NCI-H2196 (cell line): ENCODE measurements around the gene SDHAF4.
A peak's percentile ranks its signal among the peaks of the same experiment; 100 is the strongest.
"Not testable (repeated sequence)": the region's sequence is repeated elsewhere in the genome, so short reads cannot be mapped to it uniquely, and the experiment has no call there.

Source experiments
- DNase-seq: peaks from one replicate; lab custom pipeline; 2025; ENCODE audit not compliant: unreplicated experiment; lab: John Stamatoyannopoulos, UW

SDHAF4 gene

DNA sequence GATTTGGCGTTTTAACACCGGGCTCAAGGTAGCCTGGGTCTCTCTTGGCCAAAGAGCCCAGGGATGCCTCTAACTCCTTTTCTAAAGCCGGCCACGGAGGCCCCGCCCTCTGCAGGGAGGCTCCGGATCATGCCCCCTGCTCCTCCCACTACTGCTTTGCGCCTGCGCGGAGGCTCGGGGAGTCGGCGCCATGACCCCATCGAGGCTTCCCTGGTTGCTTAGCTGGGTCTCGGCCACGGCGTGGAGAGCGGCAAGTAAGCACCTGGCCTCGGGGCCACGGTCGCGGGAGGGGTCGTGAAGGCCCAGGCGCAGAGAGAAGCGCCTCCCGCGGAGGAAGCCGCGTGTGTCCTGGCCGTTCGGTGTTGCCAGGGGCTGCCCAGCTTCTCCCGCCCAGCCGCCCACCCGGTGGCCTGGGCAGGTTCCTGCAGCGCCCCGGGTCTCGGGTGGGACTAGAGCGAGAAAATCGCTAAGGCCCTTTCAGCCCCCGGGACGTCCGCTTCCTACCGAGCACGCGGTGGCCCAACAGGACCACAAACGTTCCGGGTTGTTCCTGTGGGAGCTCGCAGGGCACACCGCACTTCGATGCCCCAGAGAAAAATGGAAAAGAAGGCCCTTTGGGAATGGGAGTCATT lies at the start of gene SDHAF4:
SDHAF4 (plus strand) TSS at position 180 of the 632 bp plus-strand sequence; CDS start at position 191, 11 bp downstream.
- DNase-seq, result peak; percentile 92

GRCh38 chr6:70518723-70519122 lies 48.0 kb upstream of the SDHAF4 start:
- DNase-seq, result no peak

DNA sequence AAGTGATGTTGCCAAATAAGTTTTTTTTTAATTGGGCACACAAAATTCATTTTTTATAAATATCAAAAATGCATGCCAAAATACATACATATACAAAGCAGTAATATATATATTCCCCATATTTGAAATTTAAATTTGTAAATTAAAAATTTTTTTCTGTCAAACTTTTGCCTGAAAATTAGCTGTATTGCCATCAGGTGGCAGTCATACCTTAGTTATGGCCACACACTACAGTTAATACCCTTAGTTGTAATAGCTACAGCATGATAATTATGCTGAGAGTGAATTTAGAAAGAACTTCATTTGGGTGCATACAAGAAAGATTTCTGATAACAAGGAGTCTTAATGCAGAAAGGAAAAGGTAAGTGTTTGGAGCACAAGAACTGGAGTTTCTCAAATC lies 46.2 kb upstream of the SDHAF4 start:
- DNase-seq, result peak; percentile 10

DNA sequence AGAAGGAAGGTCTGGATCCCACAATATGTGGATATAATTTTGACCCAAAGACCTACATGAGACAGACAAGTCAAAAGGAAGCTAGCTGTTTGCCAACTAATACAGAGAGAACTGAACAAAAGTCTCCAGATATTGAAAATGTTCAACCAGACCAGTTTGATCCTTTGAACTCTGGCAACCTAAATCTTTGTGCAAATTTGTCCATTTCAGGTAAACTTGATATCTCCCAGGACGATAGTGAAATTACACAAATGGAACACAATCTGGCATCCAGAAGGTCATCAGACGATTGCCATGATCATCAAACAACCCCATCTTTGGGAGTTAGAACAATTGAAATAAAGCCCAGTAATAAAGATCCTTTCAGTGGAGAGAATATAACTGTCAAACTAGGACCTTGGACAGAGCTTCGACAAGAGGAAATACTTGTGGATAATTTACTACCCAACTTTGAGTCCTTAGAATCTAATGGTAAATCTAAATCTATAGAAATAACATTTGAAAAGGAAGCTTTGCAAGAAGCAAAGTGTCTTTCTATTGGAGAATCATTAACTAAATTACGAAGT lies 41.9 kb upstream of the SDHAF4 start:
- no peak for DNase-seq

- DNase-seq, result no peak
Observed at GRCh38 chr6:70527071-70527737, 39.5 kb upstream of the SDHAF4 start.

GRCh38 chr6:70530023-70530422 lies 36.7 kb upstream of the SDHAF4 start:
- DNase-seq, result no peak

DNA sequence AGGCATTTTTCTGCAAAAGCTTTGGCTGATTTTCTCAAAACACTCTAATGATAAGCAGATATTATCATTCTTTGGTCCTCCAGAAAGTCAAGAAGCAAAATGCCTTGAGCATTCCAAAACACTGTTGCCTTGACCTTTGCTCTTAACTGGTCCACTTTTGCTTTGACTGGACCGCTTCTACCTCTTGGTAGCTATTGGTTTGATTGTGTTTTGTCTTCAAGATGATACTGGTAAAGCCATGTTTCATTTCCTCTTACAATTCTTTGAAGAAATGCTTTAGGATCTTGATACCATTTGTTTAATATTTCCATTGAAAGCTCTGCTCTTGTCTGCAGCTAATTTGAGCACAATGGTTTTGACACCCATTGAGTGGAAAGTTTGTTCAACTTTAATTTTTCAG lies 35.6 kb upstream of the SDHAF4 start:
- DNase-seq, result no peak

DNA sequence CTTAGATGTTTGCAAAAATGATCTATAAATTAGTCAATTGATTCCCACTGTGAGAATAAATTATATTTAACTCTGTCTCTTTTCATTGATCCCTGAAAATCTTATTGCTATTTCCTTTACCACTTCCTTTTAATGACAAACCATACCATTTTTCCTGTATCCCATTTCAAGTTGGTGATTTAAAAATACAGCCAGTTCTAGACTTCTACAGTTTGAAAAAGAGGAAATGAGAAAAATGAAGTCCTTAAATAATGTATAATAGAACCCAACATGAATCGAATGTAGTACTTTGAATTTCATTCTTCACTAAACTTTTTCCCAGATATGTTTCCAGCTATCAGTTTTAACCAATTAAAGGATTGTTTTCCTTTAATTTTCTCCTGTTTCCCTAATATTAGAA lies 29.5 kb upstream of the SDHAF4 start:
- DNase-seq, result no peak

DNA sequence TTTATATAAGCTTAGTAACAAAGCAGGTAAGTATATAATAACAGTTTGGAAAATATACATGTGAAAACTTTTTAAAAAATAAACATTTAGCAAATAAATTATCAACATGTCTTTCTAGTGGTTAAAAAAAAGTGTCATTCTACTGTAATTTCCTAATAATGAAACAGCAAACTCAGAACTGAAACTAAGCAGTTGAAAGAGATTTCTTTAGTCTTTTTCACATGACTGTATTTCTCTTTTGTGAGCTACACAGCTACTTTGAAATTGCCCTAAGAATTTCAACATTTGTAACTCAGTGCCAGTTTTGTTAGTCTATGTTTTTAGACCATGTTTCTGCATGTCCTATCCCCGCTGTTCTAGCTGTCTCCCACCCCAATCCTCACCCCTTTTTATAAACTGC lies 28.4 kb upstream of the SDHAF4 start:
- DNase-seq, result no peak

GRCh38 chr6:70547313-70547712 lies 19.4 kb upstream of the SDHAF4 start:
- peak; percentile 20 for DNase-seq

GRCh38 chr6:70547905-70548304 lies 18.8 kb upstream of the SDHAF4 start:
- no peak for DNase-seq

- DNase-seq, result no peak
Observed at GRCh38 chr6:70549327-70549726, 17.4 kb upstream of the SDHAF4 start.

- DNase-seq, result no peak
Observed at GRCh38 chr6:70551566-70551965, 15.2 kb upstream of the SDHAF4 start.

GRCh38 chr6:70552286-70552940 lies 14.3 kb upstream of the SDHAF4 start:
- not testable (repeated sequence) for DNase-seq

- DNase-seq, result no peak
Observed at GRCh38 chr6:70552974-70553373, 13.8 kb upstream of the SDHAF4 start.

GRCh38 chr6:70557998-70558397 lies 8.7 kb upstream of the SDHAF4 start:
- DNase-seq, result no peak

DNA sequence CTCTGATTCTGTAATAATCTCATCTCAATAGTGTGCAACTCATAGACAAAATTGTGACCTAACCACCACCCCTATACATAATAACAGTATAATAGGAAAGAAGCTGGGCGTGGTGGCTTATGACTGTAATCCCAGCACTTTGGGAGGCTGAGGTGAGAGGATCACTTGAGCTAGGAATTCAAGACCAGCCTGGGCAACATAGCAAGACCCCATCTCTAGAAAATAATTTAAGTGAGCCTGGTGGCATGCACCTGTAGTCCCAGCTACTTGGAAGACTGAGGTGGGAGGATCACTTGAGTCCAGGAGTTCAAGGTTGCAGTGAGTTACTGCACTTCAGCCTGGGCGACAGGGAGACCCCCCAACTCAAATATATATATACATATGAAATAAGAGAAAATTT lies 4.3 kb upstream of the SDHAF4 start:
- not testable (repeated sequence) for DNase-seq

DNA sequence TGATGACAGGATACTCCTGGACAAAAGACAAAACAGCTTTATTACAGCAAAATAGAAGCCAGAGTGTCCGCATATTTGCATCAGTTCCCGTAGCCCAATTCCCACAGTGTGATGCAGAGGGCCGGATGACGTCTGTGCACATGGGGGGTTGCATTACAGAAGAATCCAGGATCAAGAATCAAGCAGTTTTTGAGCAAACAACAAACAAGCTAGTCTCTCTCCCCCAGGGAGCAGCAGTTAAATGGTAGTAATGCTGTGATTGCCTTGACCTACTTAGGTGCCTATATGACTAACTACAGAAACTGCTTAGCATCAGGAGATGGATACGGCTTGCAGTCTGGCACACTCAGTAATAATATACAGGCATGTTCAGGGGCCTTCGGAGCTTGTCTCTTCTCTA lies 3.2 kb upstream of the SDHAF4 start:
- DNase-seq, result no peak

GRCh38 chr6:70574643-70575042 lies 7.9 kb downstream of the SDHAF4 start:
- no peak for DNase-seq

DNA sequence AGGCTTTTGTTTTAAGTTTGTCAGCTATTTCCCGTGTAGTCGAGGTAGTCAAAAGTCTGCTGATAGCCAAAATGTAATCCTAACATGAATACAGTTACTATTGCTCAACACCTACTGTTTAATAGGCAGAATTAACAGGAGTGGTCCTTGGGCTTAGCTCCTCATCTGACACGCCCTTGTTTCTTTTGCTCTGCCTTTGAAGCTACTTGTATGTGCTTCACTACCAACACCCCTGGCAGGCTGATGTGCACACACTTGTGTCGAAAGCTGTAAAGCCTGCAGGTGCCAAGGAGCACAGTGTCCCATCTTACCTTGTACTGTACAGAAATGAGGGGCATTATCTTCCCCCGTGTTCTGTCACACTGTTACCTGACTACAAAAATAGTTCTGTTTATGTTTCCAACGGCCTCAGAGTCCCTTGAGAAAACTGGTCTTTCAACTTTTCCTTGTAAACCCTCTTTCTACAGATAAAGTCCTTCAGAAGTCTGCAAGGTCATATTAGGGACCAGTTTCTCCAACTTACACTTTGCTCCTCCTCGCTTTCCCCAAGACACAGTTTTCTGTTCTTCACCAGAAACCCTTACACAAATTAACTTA lies 9.3 kb downstream of the SDHAF4 start:
- no peak for DNase-seq

DNA sequence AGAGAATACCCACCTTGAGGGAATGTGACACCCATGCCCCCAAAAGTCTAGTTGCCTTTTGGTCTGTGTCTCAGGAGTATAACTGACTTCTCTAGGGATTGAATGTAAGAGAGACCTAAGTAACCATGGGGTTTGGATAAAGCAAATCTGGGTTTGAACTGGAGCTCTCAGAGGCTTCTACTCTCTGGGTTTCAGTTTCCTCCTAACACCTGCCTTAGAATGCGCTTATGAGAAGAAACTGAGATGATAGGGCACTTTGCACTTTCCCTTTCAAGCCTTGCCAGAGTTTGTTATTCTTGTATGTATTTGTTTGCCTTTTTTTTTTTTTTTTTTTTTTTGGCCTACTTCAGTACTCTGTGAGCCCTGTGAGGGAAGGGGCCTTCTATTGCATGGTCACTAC lies 19.4 kb downstream of the SDHAF4 start:
- no peak for DNase-seq

GRCh38 chr6:70590400-70590799 lies 23.7 kb downstream of the SDHAF4 start:
- DNase-seq, result no peak
